Hair follicle dermal papilla cell (primary cell): Measurements from ENCODE around the gene PRRC2A. TPM values are rescaled to one million over a fixed set of nuclear protein-coding genes. Genes with fewer than 3 reads are reported as not detected.

Experiments
- total RNA-seq: library from RNA; depleted of rRNA; stranded (reverse); fragments of >200 nt; gene quantifications from 2 replicates; pipeline ENCODE4 v1.2.3, GENCODE V29; 2012

Gene PRRC2A
- 85.5 and 86.8 TPM in 2 replicates for total RNA-seq

GRCh38 chr6:31620586-31621319 lies at the start of gene PRRC2A:
PRRC2A (plus strand) TSS chr6:31620715; CDS start chr6:31622790, 2,075 bp downstream.

GRCh38 chr6:31572041-31572911 lies 48.2 kb upstream of the PRRC2A start, which contains the start of gene LTA:
LTA (plus strand) TSS chr6:31572289; CDS start chr6:31572743, 454 bp downstream.

GRCh38 chr6:31575335-31575901 lies 45.1 kb upstream of the PRRC2A start, which contains the start of gene TNF:
TNF (plus strand) TSS chr6:31575565; CDS start chr6:31575742, 177 bp downstream.

GRCh38 chr6:31582230-31582643 lies 38.3 kb upstream of the PRRC2A start, which contains the start of gene LTB:
LTB (minus strand) TSS chr6:31582424; CDS start chr6:31582417, 7 bp downstream.

DNA sequence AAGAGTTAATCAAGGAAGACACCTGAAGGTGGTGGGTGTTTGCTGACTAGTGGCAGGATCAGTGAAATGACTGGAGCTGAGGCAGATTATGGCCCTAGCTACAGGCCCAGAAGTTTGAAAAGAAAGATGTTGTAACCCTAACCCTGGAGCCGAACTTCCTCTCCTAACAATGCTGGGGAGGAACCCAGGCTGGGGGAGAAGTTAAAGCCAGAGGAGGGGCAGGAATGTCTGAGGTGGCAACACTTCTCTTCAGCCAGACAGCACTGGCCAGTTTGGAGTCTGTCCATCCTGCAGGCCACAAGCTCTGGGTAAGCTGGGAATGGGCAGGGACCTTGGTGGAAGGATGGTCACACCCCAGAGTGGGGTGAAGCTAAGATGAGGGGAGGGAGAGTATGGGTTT lies 34.5 kb upstream of the PRRC2A start, which contains the start of gene LST1:
Gene LST1 (plus strand): TSS at position 270 of the 400 bp plus-strand sequence. CDS start 1,023 bp downstream, outside the sequence.

DNA sequence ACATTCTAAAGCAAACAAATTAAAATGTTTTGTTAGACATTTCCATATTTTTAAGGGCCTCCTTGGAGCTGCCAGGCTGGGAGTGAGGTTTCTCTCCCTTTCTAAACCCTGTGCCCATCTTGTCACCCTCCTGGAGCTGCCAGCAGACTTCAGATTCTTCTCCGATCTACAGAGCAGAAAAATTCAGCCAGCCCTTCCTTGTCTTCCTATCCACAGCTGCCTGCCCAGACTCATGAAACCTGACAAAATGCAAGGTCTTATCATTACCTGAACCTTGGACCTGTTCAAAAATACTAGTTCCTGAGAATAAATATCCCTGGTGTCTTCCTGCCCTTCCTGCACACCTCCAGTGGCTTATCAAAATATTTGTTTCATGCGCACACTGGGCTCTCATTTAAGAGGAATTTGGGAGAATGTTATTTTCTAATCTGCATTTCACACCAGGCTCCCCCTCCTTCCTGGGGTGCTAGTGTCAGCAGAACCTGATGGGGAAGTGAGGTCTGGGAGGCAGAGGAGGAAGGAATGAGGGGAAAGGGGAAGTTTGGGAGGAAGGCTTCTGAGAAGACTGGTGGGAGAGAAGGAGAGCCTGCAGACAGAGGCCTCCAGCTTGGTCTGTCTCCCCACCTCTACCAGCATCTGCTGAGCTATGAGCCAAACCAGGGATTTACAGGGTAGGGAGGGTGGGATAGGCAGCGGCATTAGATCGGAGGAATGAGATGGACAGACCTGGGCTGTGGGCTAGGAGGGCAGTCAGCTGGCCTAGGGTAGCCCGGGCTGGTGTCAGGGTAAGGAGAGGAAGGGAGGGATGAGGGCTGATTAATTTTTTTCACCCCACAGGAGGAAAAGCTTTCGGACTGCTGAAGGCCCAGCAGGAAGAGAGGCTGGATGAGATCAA lies 5.6 kb upstream of the PRRC2A start, which contains the start of gene AIF1:
Gene AIF1 (plus strand): TSS at position 551 of the 895 bp plus-strand sequence. CDS start 96 bp downstream, at position 647.

DNA sequence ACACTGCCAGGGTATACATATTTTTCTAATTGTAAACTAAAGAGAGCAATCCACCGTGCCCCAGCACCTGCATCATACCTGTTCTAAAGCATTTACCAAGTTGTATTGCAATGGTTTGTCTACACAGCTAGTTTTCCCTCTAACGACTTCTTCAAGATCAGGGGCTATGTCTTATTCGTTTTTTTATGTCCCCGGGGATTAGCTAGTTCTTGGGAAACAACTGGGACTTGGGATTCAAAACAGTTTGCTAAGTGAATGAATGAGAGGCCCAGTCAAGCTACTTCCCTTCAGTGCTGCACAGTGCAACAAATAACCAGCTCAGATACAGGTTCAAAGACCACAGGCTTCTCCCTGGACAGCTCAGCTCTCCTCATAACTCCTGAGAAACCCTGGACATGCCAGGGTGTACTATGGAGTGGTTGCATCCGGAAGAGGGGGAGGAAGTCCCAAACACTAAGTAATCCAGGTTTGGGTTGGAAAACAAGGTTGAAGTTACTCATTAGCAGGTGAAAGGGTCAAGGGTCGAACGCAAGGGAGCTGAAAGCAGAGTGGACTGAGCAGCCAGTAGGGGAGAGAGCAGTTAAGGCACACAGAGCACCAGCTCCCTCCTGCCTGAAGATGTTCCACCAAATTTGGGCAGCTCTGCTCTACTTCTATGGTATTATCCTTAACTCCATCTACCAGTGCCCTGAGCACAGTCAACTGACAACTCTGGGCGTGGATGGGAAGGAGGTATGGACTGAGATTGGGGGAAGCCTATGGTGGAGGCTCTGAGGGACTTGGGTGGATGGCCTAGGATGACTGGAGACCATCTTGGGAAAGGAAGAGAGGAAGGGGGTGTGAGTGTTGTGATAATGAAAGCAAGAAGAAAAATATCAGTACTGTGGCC lies 35.1 kb downstream of the PRRC2A start, which contains the start of gene APOM:
Gene APOM (plus strand): TSS at position 546 of the 889 bp plus-strand sequence. CDS start 73 bp downstream, at position 619.

GRCh38 chr6:31660381-31661261 lies 40.1 kb downstream of the PRRC2A start, which contains the start of gene C6orf47:
C6orf47 (minus strand) TSS chr6:31660778; CDS start chr6:31659947, 831 bp downstream.

GRCh38 chr6:31664790-31665500 lies 44.4 kb downstream of the PRRC2A start, which contains the start of gene GPANK1:
GPANK1 (minus strand) TSS chr6:31664997; CDS start chr6:31664478, 519 bp downstream.

GRCh38 chr6:31665501-31666336 lies 45.2 kb downstream of the PRRC2A start, which contains the start of gene CSNK2B:
CSNK2B (plus strand) TSS chr6:31666080; CDS start chr6:31666832, 752 bp downstream.

GRCh38 chr6:31669676-31670075 lies 49.2 kb downstream of the PRRC2A start, which contains the start of gene LY6G5B:
LY6G5B (plus strand) TSS chr6:31669976; CDS start chr6:31670951, 975 bp downstream.

GRCh38 chr6:31680226-31681134 lies 60.0 kb downstream of the PRRC2A start, which contains the start of gene LY6G5C:
LY6G5C (minus strand) TSS chr6:31681067; CDS start chr6:31680373, 694 bp downstream.

